HuH-7.5 (cell line): ENCODE results near the gene ELF5.

Experiments used
- DNase-seq: peaks from one replicate; pipeline ENCODE4 v3.0.0; 2011; ENCODE audit warnings: low spot score

ELF5 gene

GRCh38 chr11:34513682-34514449, at the start of gene ELF5:
TSS of gene ELF5 (minus strand) at chr11:34513794. CDS start at chr11:34505749, 8,045 bp downstream.
- no peak for DNase-seq

- DNase-seq, result no peak
These were observed 49.4 kb upstream of the ELF5 start for GRCh38 chr11:34562976-34563375.

GRCh38 chr11:34560511-34560910, 46.9 kb upstream of the ELF5 start:
- no peak for DNase-seq

- DNase-seq, result no peak
These were observed 45.1 kb upstream of the ELF5 start for GRCh38 chr11:34558673-34559072.

- no peak for DNase-seq
These were observed 44.6 kb upstream of the ELF5 start for GRCh38 chr11:34558211-34558610.

GRCh38 chr11:34552270-34552669, 38.7 kb upstream of the ELF5 start:
- DNase-seq, result no peak

GRCh38 chr11:34549271-34549670, 35.7 kb upstream of the ELF5 start:
- no peak for DNase-seq

GRCh38 chr11:34548278-34548677, 34.7 kb upstream of the ELF5 start:
- no peak for DNase-seq

- DNase-seq, result no peak
These were observed 33.1 kb upstream of the ELF5 start for GRCh38 chr11:34546511-34547209.

- no peak for DNase-seq
These were observed 28.5 kb upstream of the ELF5 start for GRCh38 chr11:34542089-34542488.

- no peak for DNase-seq
These were observed 27.3 kb upstream of the ELF5 start for GRCh38 chr11:34540870-34541269.

- no peak for DNase-seq
These were observed 24.0 kb upstream of the ELF5 start for GRCh38 chr11:34537636-34538035.

- no peak for DNase-seq
These were observed 22.5 kb upstream of the ELF5 start for GRCh38 chr11:34536056-34536455.

GRCh38 chr11:34534826-34535225, 21.2 kb upstream of the ELF5 start:
- DNase-seq, result no peak

GRCh38 chr11:34531663-34532062, 18.1 kb upstream of the ELF5 start:
- no peak for DNase-seq

- DNase-seq, result no peak
These were observed 17.1 kb upstream of the ELF5 start for GRCh38 chr11:34530545-34531234.

GRCh38 chr11:34529643-34530042, 16.0 kb upstream of the ELF5 start:
- no peak for DNase-seq

- no peak for DNase-seq
These were observed 14.5 kb upstream of the ELF5 start for GRCh38 chr11:34528072-34528471.

GRCh38 chr11:34525888-34526657, 12.5 kb upstream of the ELF5 start:
- no peak for DNase-seq

GRCh38 chr11:34525098-34525497, 11.5 kb upstream of the ELF5 start:
- DNase-seq, result no peak

GRCh38 chr11:34524696-34525095, 11.1 kb upstream of the ELF5 start:
- no peak for DNase-seq

- no peak for DNase-seq
These were observed 9.5 kb upstream of the ELF5 start for GRCh38 chr11:34523053-34523452.
